GM10248 (cell line): Measurements from ENCODE around the gene TBC1D17.
A peak's percentile ranks its signal among the peaks of the same experiment; 100 is the strongest.

Experiments
- CTCF ChIA-PET: fragments of 300-600 bp; sonication (Branson Sonifier 250); formaldehyde crosslinking; extraction: SDS; loops from one replicate; lab custom pipeline; 2021; ENCODE audit warnings: antibody characterized with exemption; lab: Yijun Ruan, JAX
- POLR2A ChIA-PET: fragments of 350-650 bp; sonication (Branson Sonifier 250); formaldehyde crosslinking; extraction: SDS; loops from one replicate; lab custom pipeline; 2020; ENCODE audit warnings: antibody characterized with exemption; lab: Yijun Ruan, JAX
- DNase-seq: peaks from one replicate; pipeline ENCODE4 v3.0.0; 2012; ENCODE audit errors: extremely low spot score
- TF ChIP-seq, protein P1 (sequence below): IDR thresholded peaks from 2 replicates; pipeline ENCODE4 v1.5.1; 2012; ENCODE audit warnings: mild to moderate bottlenecking, low read depth; ENCODE audit errors: extremely low read depth, missing control alignments, control extremely low read depth

The TBC1D17 gene

DNA sequence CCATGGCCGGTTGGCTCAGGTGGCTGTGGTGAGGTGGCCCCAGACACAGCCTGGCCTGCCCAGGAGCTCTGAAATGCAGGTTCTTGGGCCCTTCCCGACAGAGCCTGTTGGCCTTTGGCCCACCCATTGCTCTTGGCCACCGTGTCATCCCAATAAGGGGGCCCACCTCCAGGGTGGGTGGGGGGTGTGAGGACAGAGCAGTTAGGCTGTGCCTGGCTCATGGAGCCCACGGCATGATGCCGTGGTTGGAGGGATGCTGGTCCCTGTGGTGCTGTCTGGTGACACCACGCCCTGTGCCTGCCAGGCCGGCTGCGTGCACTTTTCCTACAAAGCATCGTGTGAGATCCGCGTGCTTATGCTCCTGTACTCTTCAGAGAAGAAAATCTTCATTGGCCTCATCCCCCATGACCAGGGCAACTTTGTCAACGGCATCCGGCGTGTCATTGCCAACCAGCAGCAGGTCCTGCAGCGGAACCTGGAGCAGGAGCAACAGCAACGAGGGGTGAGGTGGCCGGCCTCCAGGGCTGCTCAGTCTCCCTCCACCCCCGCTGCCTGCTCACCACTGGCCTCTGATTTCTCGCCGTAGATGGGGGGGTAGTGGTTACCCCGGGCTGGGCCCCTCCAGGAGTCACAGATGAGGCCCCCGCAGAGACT, 17.7 kb upstream of the TBC1D17 start:
- POLR2A ChIA-PET: no interaction called here
- TF ChIP-seq, protein P1, sequence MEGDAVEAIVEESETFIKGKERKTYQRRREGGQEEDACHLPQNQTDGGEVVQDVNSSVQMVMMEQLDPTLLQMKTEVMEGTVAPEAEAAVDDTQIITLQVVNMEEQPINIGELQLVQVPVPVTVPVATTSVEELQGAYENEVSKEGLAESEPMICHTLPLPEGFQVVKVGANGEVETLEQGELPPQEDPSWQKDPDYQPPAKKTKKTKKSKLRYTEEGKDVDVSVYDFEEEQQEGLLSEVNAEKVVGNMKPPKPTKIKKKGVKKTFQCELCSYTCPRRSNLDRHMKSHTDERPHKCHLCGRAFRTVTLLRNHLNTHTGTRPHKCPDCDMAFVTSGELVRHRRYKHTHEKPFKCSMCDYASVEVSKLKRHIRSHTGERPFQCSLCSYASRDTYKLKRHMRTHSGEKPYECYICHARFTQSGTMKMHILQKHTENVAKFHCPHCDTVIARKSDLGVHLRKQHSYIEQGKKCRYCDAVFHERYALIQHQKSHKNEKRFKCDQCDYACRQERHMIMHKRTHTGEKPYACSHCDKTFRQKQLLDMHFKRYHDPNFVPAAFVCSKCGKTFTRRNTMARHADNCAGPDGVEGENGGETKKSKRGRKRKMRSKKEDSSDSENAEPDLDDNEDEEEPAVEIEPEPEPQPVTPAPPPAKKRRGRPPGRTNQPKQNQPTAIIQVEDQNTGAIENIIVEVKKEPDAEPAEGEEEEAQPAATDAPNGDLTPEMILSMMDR: no peak
- CTCF ChIA-PET: no interaction called here

DNA sequence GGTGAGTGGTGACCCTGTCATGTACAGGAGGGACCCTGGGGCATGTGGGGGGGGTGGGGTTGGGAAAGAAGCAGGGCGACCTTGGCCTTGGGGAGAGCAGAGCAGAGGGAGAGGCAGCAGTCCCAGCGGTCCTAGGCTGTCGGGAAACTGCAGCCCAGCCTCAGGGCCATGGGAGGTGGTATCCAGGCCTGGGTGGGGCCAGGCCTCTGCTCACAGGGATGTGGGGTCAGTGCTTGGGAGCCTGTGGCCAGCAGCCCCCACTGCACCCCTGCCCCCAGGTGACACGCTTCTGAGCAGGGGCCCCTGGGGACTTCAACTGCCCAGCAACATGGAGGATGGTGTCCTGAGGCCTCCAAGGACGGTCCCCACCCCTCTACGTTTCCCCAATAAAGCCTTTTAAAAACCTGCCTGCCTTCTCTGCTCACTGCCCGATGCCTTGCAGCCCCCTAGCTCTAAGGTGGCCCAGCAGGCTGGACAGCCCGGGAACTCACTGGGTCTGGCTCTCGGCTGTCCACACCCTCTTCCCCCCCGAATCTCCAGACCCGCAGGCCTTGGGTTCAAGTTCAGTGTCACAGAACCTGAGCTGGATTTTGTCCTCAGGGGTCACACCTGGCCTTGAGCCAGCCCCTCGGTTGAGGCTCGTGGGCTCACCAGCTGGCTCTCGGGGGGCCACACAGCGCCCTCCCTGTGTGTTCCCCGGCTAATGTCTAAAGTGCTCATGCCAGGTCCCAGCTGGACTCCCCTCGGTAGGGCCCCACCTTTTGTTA, 17.0 kb upstream of the TBC1D17 start:
- no peak for DNase-seq
- ChIA-PET CTCF (no interaction called here), POLR2A (no interaction called here)
- TF ChIP-seq, protein P1: no peak

More for the DNA sequence above, 17.7 kb upstream of the TBC1D17 start:
- DNase-seq: no peak

DNA sequence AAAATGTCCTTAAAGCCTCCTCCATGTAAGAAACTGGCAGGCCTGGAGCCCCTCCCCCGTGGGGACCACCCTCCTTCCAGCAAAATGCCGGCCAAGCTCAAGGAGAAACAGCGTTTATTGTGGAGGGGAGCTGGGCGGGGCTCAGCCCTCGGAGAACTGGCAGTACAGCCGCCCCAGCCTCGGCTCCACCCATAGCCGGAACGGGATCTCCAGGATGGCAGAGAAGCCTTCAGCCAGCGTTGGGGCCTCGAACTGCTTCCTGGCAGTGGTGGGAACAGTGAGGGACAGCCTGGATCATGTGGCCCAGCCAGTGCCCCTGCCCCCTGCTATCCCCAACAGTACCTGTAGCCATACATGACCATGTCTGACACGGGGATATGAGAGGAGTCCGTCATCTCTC, 16.4 kb upstream of the TBC1D17 start:
- ChIA-PET POLR2A (no interaction called here), CTCF (no interaction called here)
- TF ChIP-seq, protein P1: no peak
- no peak for DNase-seq

DNA sequence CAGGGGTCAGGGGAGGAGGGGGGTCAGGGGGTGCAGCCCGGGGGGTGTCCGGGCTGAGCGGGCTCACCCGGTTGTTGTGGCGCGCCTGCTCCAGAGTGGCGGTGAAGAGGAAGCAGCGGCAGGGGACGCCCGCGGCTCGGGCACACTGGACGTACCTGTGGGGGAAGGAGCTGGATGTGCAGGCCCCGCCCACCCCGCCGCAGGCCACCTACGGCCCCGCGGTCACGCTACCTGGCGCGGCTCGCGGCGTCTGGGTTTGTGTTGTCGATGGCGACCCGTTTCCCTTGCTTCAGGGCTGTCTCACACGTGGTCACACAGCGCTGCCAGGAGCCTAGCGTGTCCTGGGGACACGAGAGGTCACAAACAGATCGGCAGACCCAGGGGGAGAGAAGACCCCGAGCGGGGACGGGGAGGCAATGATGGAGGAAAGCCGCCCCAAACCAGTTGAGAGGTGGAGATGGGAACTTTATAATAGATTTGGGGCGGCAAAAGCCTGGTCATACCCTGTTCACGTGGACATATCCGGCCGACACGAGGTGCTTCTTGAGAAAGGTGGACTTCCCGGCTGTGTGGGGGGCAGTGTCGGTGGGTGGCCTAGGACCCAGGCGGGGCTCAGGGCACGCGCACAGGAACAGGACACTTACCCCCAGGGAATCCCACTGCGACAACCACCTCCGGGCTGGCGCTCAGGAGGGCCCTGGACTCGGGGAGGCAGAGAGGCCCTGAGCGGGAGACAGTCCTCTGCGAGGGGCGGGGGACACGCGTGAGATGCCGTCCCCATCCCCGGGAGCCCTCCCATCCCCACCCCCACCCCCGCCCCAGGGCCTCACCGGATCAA, 15.7 kb upstream of the TBC1D17 start:
- DNase-seq: no peak
- TF ChIP-seq, protein P1: no peak
- ChIA-PET CTCF (interaction anchor here (0.9 kb wide), 1 partner anchor 11 kb away, joined by 3 read pairs; the partner anchor contains the start of gene PTOV1), POLR2A (interaction anchor here (0.5 kb wide), 1 partner anchor 16 kb away, joined by 3 read pairs; the partner anchor contains the start of genes AKT1S1 and TBC1D17)

DNA sequence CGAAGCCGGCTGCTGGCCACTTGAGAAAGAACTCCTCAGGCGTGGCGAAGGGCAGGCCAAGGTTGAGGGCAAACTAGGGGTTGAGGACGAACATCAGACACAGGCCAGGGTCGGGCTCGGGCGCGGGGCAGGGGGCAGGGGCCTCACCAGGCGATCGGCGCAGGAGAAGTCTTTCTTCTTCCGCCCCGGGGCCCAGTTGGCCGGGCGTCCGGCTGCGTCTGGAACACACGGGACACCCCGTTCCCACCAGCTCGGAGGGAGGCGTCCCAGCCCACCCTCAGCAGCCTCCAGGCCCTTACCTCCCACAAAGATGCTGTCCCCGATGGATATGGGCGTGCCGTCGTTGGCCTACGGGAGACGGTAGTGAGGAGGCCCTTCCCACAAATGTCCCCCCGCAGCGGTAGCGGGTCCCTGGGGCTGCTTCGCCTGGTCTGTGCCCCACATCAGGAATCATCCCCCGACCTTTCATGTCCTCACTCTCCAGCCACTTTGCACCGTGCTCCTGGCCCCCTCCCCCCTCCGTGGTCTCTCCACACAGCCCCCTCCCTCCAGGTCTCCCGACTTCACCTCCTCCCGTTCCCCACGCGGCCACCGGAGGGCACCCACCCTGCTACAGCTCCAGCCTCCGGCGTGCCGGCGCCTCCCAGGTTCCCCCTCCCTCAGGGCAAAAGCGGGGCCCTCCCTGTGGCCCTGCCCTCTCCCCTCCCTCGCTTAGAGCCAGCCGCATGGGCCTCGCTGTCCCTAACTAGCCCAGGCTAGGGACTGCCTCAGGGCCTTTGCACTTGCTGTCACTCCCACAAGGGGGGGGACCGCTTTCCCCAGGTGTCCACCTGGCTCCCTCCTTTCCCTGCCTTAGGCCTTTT, 14.9 kb upstream of the TBC1D17 start:
- ChIA-PET CTCF (interaction anchor here (0.9 to 1.1 kb wide), 2 partner anchors 12 kb away, joined by 3 read pairs; partner anchors contain the start of gene PTOV1), POLR2A (interaction anchor here (0.5 kb wide), 1 partner anchor 15 kb away, joined by 3 read pairs; the partner anchor contains the start of genes AKT1S1 and TBC1D17)
- DNase-seq: no peak
- TF ChIP-seq, protein P1: peak; percentile 6
